Mucosa of descending colon (tissue), 3 donors: ENCODE results near the gene TASP1. TPM values are rescaled to one million over a fixed set of nuclear protein-coding genes. Genes with fewer than 3 reads are reported as not detected.

Experiments used
- ATAC-seq: fragments of 200-7000 bp; cut with Tn5 transposase; one replicate; pipeline ENCODE4 v1.9.1; 2020; ENCODE audit warnings: mild to moderate bottlenecking, moderate library complexity
- DNase-seq, 3 donors: peaks; one replicate each; pipeline ENCODE4 v3.0.0-alpha.2; 2020
- H3K36me3 ChIP-seq: fragments of 200-600 bp; one replicate; pipeline ENCODE4 v1.8.0; 2021; ENCODE audit warnings: low read depth, mild to moderate bottlenecking
- H3K4me1 ChIP-seq: fragments of 200-600 bp; one replicate; pipeline ENCODE4 v1.8.0; 2021; ENCODE audit warnings: low read depth, mild to moderate bottlenecking
- H3K4me3 ChIP-seq: fragments of 200-600 bp; one replicate; pipeline ENCODE4 v1.8.0; 2021; ENCODE audit warnings: mild to moderate bottlenecking
- H3K9me3 ChIP-seq: fragments of 200-600 bp; one replicate; pipeline ENCODE4 v1.8.0; 2021; ENCODE audit warnings: mild to moderate bottlenecking
- CTCF ChIP-seq: fragments of 200-600 bp; IDR thresholded peaks from one replicate; pipeline ENCODE4 v1.8.0; 2022; ENCODE audit warnings: antibody characterized with exemption, mild to moderate bottlenecking
- intact Hi-C, 2 donors: fragments of 100-400 bp; cut with DNase I in 1 of 2; cut with micrococcal nuclease in 1 of 2; formaldehyde crosslinking; loops; one replicate each; pipeline versions ENCODE4 v1.11.0 to v1.11.1; 2022; cut with DNase I, micrococcal nuclease
- total RNA-seq, 3 donors: library from RNA; stranded (reverse); fragmentation: NEBNext Ultra II Directional in 2 of 3; extraction: Animal tissue kit (Norgen Biotek cat#: 25700) in 2 of 3; gene quantifications; one replicate each; pipeline versions ENCODE4 v1.2.1 to v1.2.4, GENCODE V29; 2021 to 2023
- donor health status: DM: no; HTN: no; CAD: no; lungs with moderate emphysema.
- donor health status: DM: no; HTN: no; CAD: no.
- donor health status: DM: no; HTN: yes; CAD: no.

TASP1 gene
- total RNA-seq, 3 donors from 2014 or later = 13.3 to 15.0 (median 13.8) TPM

DNA sequence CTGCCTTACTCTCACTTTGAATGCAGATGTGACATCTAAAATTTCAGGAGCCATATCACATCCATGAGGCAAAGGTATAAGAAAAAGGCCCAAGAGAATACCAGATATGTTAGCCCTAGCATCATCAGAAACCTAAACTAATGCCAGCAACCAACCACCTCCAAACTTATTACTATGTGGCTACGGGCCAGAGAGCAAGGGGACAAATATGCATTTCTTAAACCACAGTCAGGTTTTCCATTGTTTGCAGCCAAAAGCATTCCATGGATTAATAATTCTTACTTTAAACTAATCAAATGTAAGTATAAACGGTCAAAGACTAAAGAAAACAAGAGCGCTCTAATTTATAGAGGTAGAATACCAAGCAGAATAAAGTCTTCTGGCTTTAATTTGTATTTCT, 84.7 kb downstream of the TASP1 start:
- intact Hi-C loops = no loop called here
- no peak for DNase-seq
- no peaks in the 10 kb centered on the region for H3K9me3 ChIP-seq
- ATAC-seq = no peak
- no peak overlapping the region for H3K4me3 ChIP-seq
- H3K36me3 ChIP-seq = no peaks in the 10 kb centered on the region
- no peaks in the 10 kb centered on the region for H3K4me1 ChIP-seq
- TF ChIP-seq CTCF = no peak

GRCh38 chr20:13552061-13552460, 86.7 kb downstream of the TASP1 start:
- Histone ChIP-seq H3K9me3 (no peaks in the 10 kb centered on the region), H3K36me3 (no peaks in the 10 kb centered on the region), H3K4me3 (no peak overlapping the region), H3K4me1 (no peaks in the 10 kb centered on the region)
- DNase-seq (no peak), ATAC-seq (no peak)
- no peak for TF ChIP-seq CTCF
- intact Hi-C loops = no loop called here

DNA sequence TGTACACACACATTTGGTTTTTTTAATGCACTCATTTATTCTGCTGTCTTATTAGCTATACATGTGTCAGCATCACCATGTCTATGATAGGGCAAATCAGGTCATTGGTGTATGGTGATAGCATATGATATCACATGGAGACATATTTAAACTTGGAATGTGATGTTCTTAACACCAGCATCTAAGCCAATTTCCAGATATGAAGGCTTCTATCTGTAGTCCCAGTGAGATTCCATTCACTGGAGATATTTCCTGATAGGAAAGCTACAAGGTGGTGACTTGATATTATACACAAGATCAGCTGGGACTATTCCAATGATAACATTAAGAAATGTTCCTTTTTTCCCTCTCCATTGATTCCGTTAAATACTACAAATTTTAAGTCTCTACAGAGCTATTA, 89.3 kb downstream of the TASP1 start:
- intact Hi-C loops = loop anchor here in 1 of 2 donors (10.0 kb wide), 2 partner anchors 155 to 425 kb away; no protein-coding TSS in a partner anchor
- no peak for ATAC-seq
- Histone ChIP-seq H3K9me3 (no peaks in the 10 kb centered on the region), H3K4me1 (no peaks in the 10 kb centered on the region), H3K36me3 (no peaks in the 10 kb centered on the region), H3K4me3 (no peak overlapping the region)
- no peak for TF ChIP-seq CTCF
- DNase-seq = no peak

- intact Hi-C loops = loop anchor here in 1 of 2 donors (10.0 kb wide), 2 partner anchors 152 to 422 kb away; no protein-coding TSS in a partner anchor
- DNase-seq (peak in 2 of 3 donors; percentile 84 to 96), ATAC-seq (peak; percentile 83)
- Histone ChIP-seq H3K4me3 (no peak overlapping the region), H3K4me1 (no peaks in the 10 kb centered on the region), H3K9me3 (no peaks in the 10 kb centered on the region), H3K36me3 (no peaks in the 10 kb centered on the region)
- peak; percentile 65 for TF ChIP-seq CTCF
These were observed 92.1 kb downstream of the TASP1 start for GRCh38 chr20:13546497-13547131.

DNA sequence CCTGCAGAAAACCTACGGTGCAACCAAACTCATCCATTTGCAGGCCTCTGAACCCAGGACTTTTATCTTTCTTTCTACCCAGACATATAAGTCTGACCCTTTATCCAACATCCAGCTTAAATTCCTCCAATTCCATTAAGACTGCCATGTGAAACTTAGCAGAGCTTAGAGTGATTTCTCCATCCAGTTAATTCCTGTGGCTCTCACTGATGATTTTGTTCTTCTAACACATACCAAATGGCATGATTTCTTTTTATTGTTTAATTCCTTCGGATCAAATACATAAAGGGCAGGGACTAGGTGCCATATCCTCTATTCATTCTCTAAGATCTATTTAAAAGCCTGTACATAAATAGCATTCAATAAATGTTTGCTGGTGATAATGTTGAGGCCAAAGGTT, 92.9 kb downstream of the TASP1 start:
- no peak for ATAC-seq
- no peak for TF ChIP-seq CTCF
- Histone ChIP-seq H3K4me3 (no peak overlapping the region), H3K9me3 (no peaks in the 10 kb centered on the region), H3K4me1 (no peaks in the 10 kb centered on the region), H3K36me3 (no peaks in the 10 kb centered on the region)
- no peak for DNase-seq
- intact Hi-C loops = loop anchor here in 1 of 2 donors (10.0 kb wide), 2 partner anchors 151 to 421 kb away; no protein-coding TSS in a partner anchor
